K562 (cell line): Measurements from ENCODE around the gene ZMIZ1. TPM values are rescaled to one million over a fixed set of nuclear protein-coding genes. Genes with fewer than 3 reads are reported as not detected.
A peak's percentile ranks its signal among the peaks of the same experiment; 100 is the strongest.

Experiments used
- ATF4 ChIP-seq: fragments of 450-650 bp; formaldehyde crosslinking; IDR thresholded peaks from 2 replicates; pipeline ENCODE4 v1.4.0; 2022; ENCODE audit warnings: mild to moderate bottlenecking, moderate library complexity
- DEAF1 ChIP-seq: fragments of 450-650 bp; formaldehyde crosslinking; IDR thresholded peaks from 2 replicates; pipeline ENCODE4 v1.4.0; 2020; ENCODE audit warnings: mild to moderate bottlenecking, moderate library complexity
- MCM3 ChIP-seq: fragments of 450-650 bp; IDR thresholded peaks from 2 replicates; pipeline ENCODE4 v1.6.1; 2016
- MIER1 ChIP-seq: fragments of 450-650 bp; IDR thresholded peaks from 2 replicates; pipeline ENCODE4 v1.6.1; 2016; ENCODE audit warnings: antibody characterized with exemption, mild to moderate bottlenecking, low read depth
- MNT ChIP-seq, 2 experiments: fragments of 450-650 bp; conservative IDR thresholded peaks; 2 replicates each; pipeline ENCODE4 v1.6.1; 2017; ENCODE audit warnings: mild to moderate bottlenecking in 2 of 2, moderate library complexity in 2 of 2
- TCF15 ChIP-seq: fragments of 250-450 bp; sonication (Bioruptor Pico); IDR thresholded peaks from 2 replicates; pipeline ENCODE4 v1.8.0; 2022; ENCODE audit warnings: moderate library complexity, mild to moderate bottlenecking, inconsistent platforms
- THAP12 ChIP-seq: fragments of 250-450 bp; sonication (Bioruptor Pico); IDR thresholded peaks from 2 replicates; pipeline ENCODE4 v1.9.0; 2021; ENCODE audit warnings: mild to moderate bottlenecking, inconsistent platforms
- TOE1 ChIP-seq, 2 experiments: fragments of 450-650 bp in 1 of 2; sonication (generic) in 1 of 2; formaldehyde crosslinking in 1 of 2; IDR thresholded peaks; 2 replicates each; pipeline versions ENCODE4 v1.7.1 to v1.8.0; 2016 to 2022; ENCODE audit warnings: borderline replicate concordance in 2 of 2, mild to moderate bottlenecking in 2 of 2, antibody characterized with exemption in 1 of 2, inconsistent platforms in 1 of 2, low read depth in 1 of 2, missing genetic modification reagents in 1 of 2, moderate library complexity in 1 of 2
- ZMIZ1 ChIP-seq, 2 experiments: fragments of 150-350 bp in 1 of 2; IDR thresholded peaks; 2 replicates each; pipeline ENCODE4 v1.6.1; 2012 to 2016; ENCODE audit warnings: low read depth in 2 of 2, low read length in 2 of 2, mild to moderate bottlenecking in 1 of 2, moderate library complexity in 1 of 2
- ZNF384 ChIP-seq: IDR thresholded peaks from 2 replicates; pipeline ENCODE4 v1.6.1; 2012; ENCODE audit warnings: low read depth, low read length, improper control_type of control experiment
- ZNF436 ChIP-seq: fragments of 250-450, 450-650 bp; sonication (Bioruptor Pico); formaldehyde crosslinking; IDR thresholded peaks from 2 replicates; pipeline ENCODE4 v1.7.0; 2020; ENCODE audit warnings: mild to moderate bottlenecking
- ZNF449 ChIP-seq: fragments of 250-450 bp; sonication (Bioruptor Pico); IDR thresholded peaks from 2 replicates; pipeline ENCODE4 v1.8.0; 2022; ENCODE audit warnings: moderate library complexity, mild to moderate bottlenecking, inconsistent platforms
- ZNF77 ChIP-seq: fragments of 250-450 bp; sonication (Bioruptor Pico); IDR thresholded peaks from 2 replicates; pipeline ENCODE4 v1.5.0; 2020
- polyA plus RNA-seq, 8 experiments: library from polyadenylated mRNA; depleted of rRNA in 4 of 8; stranded (reverse) in 5 of 8; unstranded in 3 of 8; fragments of >200 nt; fragmentation: Nextera tagmentation in 2 of 8; fragmentation: Illumina TruSeq in 1 of 8; extraction: Ambion mirVana in 2 of 8; extraction: Trizol in 1 of 8; gene quantifications; 2 replicates each; pipeline versions ENCODE4 v1.2.1 to v1.2.3, GENCODE V29; 2011 to 2014; ENCODE audit warnings: inconsistent platforms in 1 of 8, missing spikeins in 1 of 8
- total RNA-seq, 7 experiments: library from RNA; depleted of rRNA in 6 of 7; stranded (reverse); fragments of >200 nt in 6 of 7; fragmentation: Illumina TruSeq in 2 of 7; extraction: Trizol in 2 of 7; gene quantifications; 2 replicates each; pipeline versions ENCODE4 v1.2.1 to v1.2.3, GENCODE V29; 2011 to 2021; ENCODE audit warnings: low replicate concordance in 1 of 7

ZMIZ1 gene
- total and polyA plus RNA-seq, 9 of the 15 experiments (the other 6 are each of a cell fraction or from before 2014, with no cell fraction given) = 1.0 to 37.3 (median 4.3) TPM

GRCh38 chr10:79068562-79069324, at the start of gene ZMIZ1 (continued):
- TF ChIP-seq ZMIZ1 (IDR thresholded peaks at IDR 0.05; ENCODE audit: low read depth in 2 of 2, low read length in 2 of 2) = 0 out of 4 replicates have a peak, but pooled peaks of 1 of the 2 experiments have one; percentile 54
- TF ChIP-seq DEAF1 = no peak
- no peak for TF ChIP-seq ATF4 (CRISPR knock-in tag)
- no peak for TF ChIP-seq ZNF77 (CRISPR knock-in tag)
- TF ChIP-seq THAP12 (CRISPR knock-in tag) = no peak
- TF ChIP-seq TCF15 (CRISPR knock-in tag) = no peak
- 0 out of 4 replicates have a peak, but pooled peaks of 1 of the 2 experiments have one; percentile 30 for TF ChIP-seq MNT (conservative IDR thresholded peaks at IDR 0.05)
- TF ChIP-seq ZNF436 (CRISPR knock-in tag) = no peak
- peak; percentile 65; the same call in 1 of the 2 replicates for TF ChIP-seq TOE1 (IDR thresholded peaks at IDR 0.05; ENCODE audit: borderline replicate concordance)
- TF ChIP-seq TOE1 (CRISPR knock-in tag; IDR thresholded peaks at IDR 0.05; ENCODE audit: borderline replicate concordance, low read depth) = no peak
- TF ChIP-seq MIER1 = no peak
- TF ChIP-seq ZNF449 = no peak; the same call in 1 of the 2 replicates
- TF ChIP-seq MCM3 = no peak
- TF ChIP-seq ZNF384 = peak; percentile 11; the same call in 1 of the 2 replicates
